Thymus (tissue), 11 donors: ENCODE data around the gene STK32C. TPM values are rescaled to one million over a fixed set of nuclear protein-coding genes. Genes with fewer than 3 reads are reported as not detected.

Experiments used
- DNase-seq, 9 donors: peaks; one replicate each; pipeline ENCODE4 v3.0.0-alpha.2; 2013; ENCODE audit warnings: low spot score in 9 of 9, low read depth in 6 of 9, missing footprints in 1 of 9
- H3K27ac ChIP-seq, 2 donors: one replicate each; pipeline ENCODE4 v1.5.1; 2013; ENCODE audit warnings: control low read depth in 1 of 2, low read depth in 1 of 2, low read length in 1 of 2, mild to moderate bottlenecking in 1 of 2, moderate library complexity in 1 of 2
- H3K27me3 ChIP-seq, 2 donors: one replicate each; pipeline ENCODE4 v1.5.1; 2013; ENCODE audit warnings: low read length in 1 of 2; ENCODE audit not compliant: control insufficient read depth in 2 of 2, insufficient read depth in 1 of 2
- H3K36me3 ChIP-seq, 2 donors: one replicate each; pipeline ENCODE4 v1.5.1; 2013; ENCODE audit warnings: low read length in 1 of 2, mild to moderate bottlenecking in 1 of 2, moderate library complexity in 1 of 2; ENCODE audit not compliant: control insufficient read depth in 2 of 2, insufficient read depth in 2 of 2
- H3K4me1 ChIP-seq, 2 donors: one replicate each; pipeline ENCODE4 v1.5.1; 2013; ENCODE audit warnings: low read length in 2 of 2; ENCODE audit not compliant: control insufficient read depth in 2 of 2, insufficient read depth in 2 of 2
- H3K4me3 ChIP-seq, 2 donors: one replicate each; pipeline ENCODE4 v1.5.1; 2013; ENCODE audit warnings: low read length in 2 of 2, control low read depth in 1 of 2, mild to moderate bottlenecking in 1 of 2
- H3K9me3 ChIP-seq, 2 donors: one replicate each; pipeline ENCODE4 v1.5.1; 2013; ENCODE audit warnings: low read length in 1 of 2, mild to moderate bottlenecking in 1 of 2; ENCODE audit not compliant: control insufficient read depth in 2 of 2, insufficient read depth in 1 of 2
- WGBS: extraction: QIAGEN DNeasy Blood & Tissue Kit; methylation state at CpG from one replicate; pipeline ENCODE4 v1.1.7; 2013; 5-methylcytosine and 5-hydroxymethylcytosine counted together
- polyA plus RNA-seq: library from polyadenylated mRNA; stranded (reverse); fragments of 200-250 nt; gene quantifications from one replicate; pipeline ENCODE4 v1.2.3, GENCODE V29; 2013
- total RNA-seq: library from RNA; stranded (reverse); fragments of 120-200 nt; gene quantifications from one replicate; pipeline ENCODE4 v1.2.4, GENCODE V29; 2013
- donor health status: healthy.

The STK32C gene
- total and polyA plus RNA-seq, 2 donors, result 18.2 to 18.7 TPM

GRCh38 chr10:132237871-132238270 is 69.9 kb downstream of the STK32C start:
- peaks cover 0 to 4% of the 10 kb centered on the region in 2 donors for H3K4me1 ChIP-seq
- H3K27me3 ChIP-seq, result no peaks in the 10 kb centered on the region
- no peaks in the 10 kb centered on the region for H3K36me3 ChIP-seq
- no peak for DNase-seq
- WGBS, result 64% methylated on average over 9 of the region's 9 CpGs
- no peak overlapping the region for H3K4me3 ChIP-seq
- no peak overlapping the region for H3K27ac ChIP-seq
- peaks cover 0 to 1% of the 10 kb centered on the region in 2 donors for H3K9me3 ChIP-seq

GRCh38 chr10:132237396-132237795 is 70.4 kb downstream of the STK32C start:
- WGBS, result 96% methylated on average over 15 of the region's 15 CpGs
- no peak for DNase-seq

GRCh38 chr10:132236881-132237280 is 70.9 kb downstream of the STK32C start:
- Histone ChIP-seq H3K9me3 (peaks cover 0 to 1% of the 10 kb centered on the region in 2 donors), H3K27me3 (no peaks in the 10 kb centered on the region), H3K4me1 (peaks cover 0 to 14% of the 10 kb centered on the region in 2 donors), H3K36me3 (no peaks in the 10 kb centered on the region), H3K27ac (no peak overlapping the region), H3K4me3 (no peak overlapping the region)
- 95% methylated on average over 13 of the region's 13 CpGs for WGBS
- no peak for DNase-seq

More at GRCh38 chr10:132237396-132237795, 70.4 kb downstream of the STK32C start:
- Histone ChIP-seq H3K9me3 (peaks cover 0 to 1% of the 10 kb centered on the region in 2 donors), H3K4me3 (no peak overlapping the region), H3K36me3 (no peaks in the 10 kb centered on the region), H3K27me3 (no peaks in the 10 kb centered on the region), H3K4me1 (peaks cover 0 to 9% of the 10 kb centered on the region in 2 donors), H3K27ac (no peak overlapping the region)

GRCh38 chr10:132236161-132236560 is 71.6 kb downstream of the STK32C start:
- Histone ChIP-seq H3K36me3 (no peaks in the 10 kb centered on the region), H3K9me3 (no peaks in the 10 kb centered on the region), H3K27me3 (no peaks in the 10 kb centered on the region), H3K27ac (no peak overlapping the region), H3K4me1 (peaks cover 0 to 17% of the 10 kb centered on the region in 2 donors), H3K4me3 (no peak overlapping the region)
- WGBS, result 95% methylated on average over 21 of the region's 21 CpGs
- DNase-seq, result no peak

GRCh38 chr10:132234860-132235259 is 72.9 kb downstream of the STK32C start:
- Histone ChIP-seq H3K27ac (no peak overlapping the region), H3K4me1 (peaks cover 0 to 30% of the 10 kb centered on the region in 2 donors), H3K9me3 (no peaks in the 10 kb centered on the region), H3K4me3 (no peak overlapping the region), H3K36me3 (no peaks in the 10 kb centered on the region), H3K27me3 (no peaks in the 10 kb centered on the region)
- 97% methylated on average over 6 of the region's 6 CpGs for WGBS
- DNase-seq, result no peak

GRCh38 chr10:132233501-132234085 is 74.2 kb downstream of the STK32C start:
- no peak for DNase-seq
- no peaks in the 10 kb centered on the region for H3K27me3 ChIP-seq
- H3K9me3 ChIP-seq, result no peaks in the 10 kb centered on the region
- no peaks in the 10 kb centered on the region for H3K36me3 ChIP-seq
- H3K4me3 ChIP-seq, result no peak overlapping the region
- 97% methylated on average over 18 of the region's 18 CpGs for WGBS
- H3K4me1 ChIP-seq, result peaks cover 0 to 37% of the 10 kb centered on the region in 2 donors
- no peak overlapping the region for H3K27ac ChIP-seq

- 84% methylated on average over 9 of the region's 9 CpGs for WGBS
- H3K36me3 ChIP-seq, result no peaks in the 10 kb centered on the region
- H3K27ac ChIP-seq, result no peak overlapping the region
- DNase-seq, result no peak
- H3K4me3 ChIP-seq, result no peak overlapping the region
- H3K4me1 ChIP-seq, result peaks cover 0 to 37% of the 10 kb centered on the region in 2 donors
- H3K9me3 ChIP-seq, result no peaks in the 10 kb centered on the region
- no peaks in the 10 kb centered on the region for H3K27me3 ChIP-seq
Measured at GRCh38 chr10:132232981-132233380, 74.8 kb downstream of the STK32C start.

- Histone ChIP-seq H3K4me3 (no peak overlapping the region), H3K9me3 (no peaks in the 10 kb centered on the region)
- peak in 2 of 9 donors; percentile 17 to 49 for DNase-seq
Measured at GRCh38 chr10:132232023-132232951, 75.5 kb downstream of the STK32C start.

GRCh38 chr10:132231656-132232022 is 76.1 kb downstream of the STK32C start:
- Histone ChIP-seq H3K27me3 (no peaks in the 10 kb centered on the region), H3K4me1 (peaks cover 0 to 37% of the 10 kb centered on the region in 2 donors), H3K36me3 (peaks cover 0 to 2% of the 10 kb centered on the region in 2 donors), H3K4me3 (no peak overlapping the region), H3K27ac (no peak overlapping the region), H3K9me3 (no peaks in the 10 kb centered on the region)
- WGBS, result 96% methylated on average over 13 of the region's 13 CpGs
- no peak for DNase-seq

More at GRCh38 chr10:132232023-132232951, 75.5 kb downstream of the STK32C start:
- Histone ChIP-seq H3K36me3 (peaks cover 0 to 2% of the 10 kb centered on the region in 2 donors), H3K27me3 (no peaks in the 10 kb centered on the region), H3K27ac (no peak overlapping the region), H3K4me1 (peaks cover 0 to 37% of the 10 kb centered on the region in 2 donors)
- 47% methylated on average over 35 of the region's 35 CpGs for WGBS
